Naive B cell (primary cell): ENCODE measurements around the gene MRTFA. TPM values are rescaled to one million over a fixed set of nuclear protein-coding genes. Genes with fewer than 3 reads are reported as not detected.
A peak's percentile ranks its signal among the peaks of the same experiment; 100 is the strongest.

Experiments used
- ATAC-seq, 2 donors: fragments of 150-1000 bp; cut with Tn5 transposase; 2 replicates each; pipeline ENCODE4 v1.10.0; 2021; ENCODE audit warnings: low read depth in 2 of 2, mild to moderate bottlenecking in 2 of 2, moderate library complexity in 2 of 2
- DNase-seq: peaks from one replicate; pipeline ENCODE4 v3.0.0; 2022
- H3K27ac Mint-ChIP-seq, 6 donors: one replicate each; pipeline ENCODE4 v1.8.0; 2020 to 2022; ENCODE audit warnings: mild to moderate bottlenecking in 6 of 6, mixed read lengths in 6 of 6, moderate library complexity in 5 of 6, inconsistent platforms in 2 of 6
- H3K27me3 Mint-ChIP-seq, 3 donors: one replicate each; pipeline ENCODE4 v1.8.0; 2021 to 2022; ENCODE audit warnings: mixed read lengths in 3 of 3, mild to moderate bottlenecking in 1 of 3
- H3K36me3 Mint-ChIP-seq, 2 donors: one replicate each; pipeline ENCODE4 v1.8.0; 2020 to 2022; ENCODE audit warnings: mixed read lengths in 2 of 2, inconsistent platforms in 1 of 2, mild to moderate bottlenecking in 1 of 2
- H3K4me1 Mint-ChIP-seq, 3 donors: one replicate each; pipeline ENCODE4 v1.8.0; 2020 to 2022; ENCODE audit warnings: mixed read lengths in 3 of 3, inconsistent platforms in 1 of 3, mild to moderate bottlenecking in 1 of 3, moderate library complexity in 1 of 3
- H3K4me3 Mint-ChIP-seq, 8 donors: one replicate each; pipeline ENCODE4 v1.8.0; 2020 to 2022; ENCODE audit warnings: mild to moderate bottlenecking in 8 of 8, mixed read lengths in 8 of 8, moderate library complexity in 8 of 8, inconsistent platforms in 2 of 8
- H3K9me3 Mint-ChIP-seq, 7 donors: one replicate each; pipeline ENCODE4 v1.8.0; 2020 to 2022; ENCODE audit warnings: mixed read lengths in 7 of 7, mild to moderate bottlenecking in 5 of 7, inconsistent platforms in 2 of 7, moderate library complexity in 1 of 7
- polyA plus RNA-seq, 6 donors: library from polyadenylated mRNA; unstranded; fragments of 300-500 nt; fragmentation: Illumina TruSeq; gene quantifications; one replicate each; pipeline ENCODE4 v1.2.3, GENCODE V29; 2021; ENCODE audit warnings: low read depth in 6 of 6

Gene MRTFA
- polyA plus RNA-seq, 6 donors from 2014 or later, result 4.6 to 24.6 (median 14.2) TPM

DNA sequence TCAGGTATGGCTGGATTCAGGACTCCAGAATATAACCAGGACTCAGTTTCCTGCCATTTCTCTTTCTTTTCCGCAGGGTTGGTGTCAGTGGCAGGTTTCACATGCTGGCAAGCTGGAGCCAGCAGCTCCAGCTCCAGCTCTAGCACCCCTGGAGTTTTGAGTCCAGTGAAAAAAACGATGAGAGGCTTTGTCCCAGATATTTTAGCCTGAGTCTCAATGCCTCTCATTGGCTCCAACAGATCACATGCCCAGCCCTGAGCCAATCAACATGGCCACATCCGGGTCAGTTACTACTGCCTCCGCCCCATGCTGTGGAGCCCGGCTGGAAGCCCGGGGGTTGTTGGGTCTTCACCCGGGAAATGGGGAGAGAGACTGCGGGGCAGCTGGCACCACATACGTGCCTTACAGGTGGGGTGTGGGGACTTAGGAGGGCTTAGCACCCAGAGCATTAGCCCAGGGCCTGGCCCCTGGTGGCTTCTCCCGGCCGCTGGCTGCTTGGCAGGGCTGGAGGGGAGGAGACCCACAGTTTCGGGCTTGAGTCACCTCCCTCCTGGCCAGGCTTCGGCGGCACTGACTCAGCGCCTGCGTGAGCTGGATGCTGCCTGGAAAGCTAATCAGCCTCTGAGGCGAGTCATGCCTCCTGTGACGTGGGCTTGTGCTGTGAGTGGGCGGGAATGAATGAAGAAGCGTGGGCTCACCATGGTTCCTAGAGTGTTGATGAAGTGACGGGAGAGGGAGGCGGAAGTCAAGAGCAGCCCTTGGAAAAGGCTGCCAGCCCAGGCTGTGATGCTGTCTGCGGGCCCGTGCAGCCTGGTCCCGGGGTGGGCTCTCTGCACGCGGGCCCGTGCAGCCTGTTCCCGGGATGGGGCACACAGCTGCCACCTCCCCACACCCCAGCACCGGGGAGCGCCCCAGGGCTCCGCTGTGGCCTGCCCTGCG lies 15.3 kb upstream of the MRTFA start:
- peak overlapping the region in 2 of 6 donors; percentile 78 to 80 for H3K27ac Mint-ChIP-seq
- peak overlapping the region; percentile 53 to 84 (median 78) for H3K4me3 Mint-ChIP-seq
- H3K9me3 Mint-ChIP-seq, result no peaks in the 10 kb centered on the region
- H3K27me3 Mint-ChIP-seq, result no peaks in the 10 kb centered on the region
- no peaks in the 10 kb centered on the region for H3K36me3 Mint-ChIP-seq
- H3K4me1 Mint-ChIP-seq, result peaks cover 7 to 14% (median 8%) of the 10 kb centered on the region in 3 donors
- peak; percentile 23 for DNase-seq
- peak; percentile 78 to 88 for ATAC-seq

DNA sequence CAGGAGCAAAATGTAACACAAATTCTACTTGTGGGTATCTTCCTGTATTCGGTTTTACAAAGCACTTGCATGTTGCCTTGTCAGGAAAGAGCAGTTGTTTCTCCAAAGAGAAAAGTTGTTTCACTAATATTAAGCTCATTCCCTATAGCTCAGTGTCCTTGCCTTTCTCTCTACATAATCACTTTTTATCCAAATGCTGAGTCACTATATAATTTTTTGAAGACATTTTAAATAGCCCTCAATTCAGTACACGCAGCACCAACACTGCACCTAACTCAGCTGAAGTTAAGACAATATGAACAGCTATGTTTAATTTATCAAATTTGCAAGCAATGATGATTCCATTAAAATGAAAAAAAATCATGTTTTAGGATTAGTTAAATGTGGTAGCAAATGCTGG lies 14.5 kb upstream of the MRTFA start:
- no peaks in the 10 kb centered on the region for H3K9me3 Mint-ChIP-seq
- H3K4me3 Mint-ChIP-seq, result no peak overlapping the region

DNA sequence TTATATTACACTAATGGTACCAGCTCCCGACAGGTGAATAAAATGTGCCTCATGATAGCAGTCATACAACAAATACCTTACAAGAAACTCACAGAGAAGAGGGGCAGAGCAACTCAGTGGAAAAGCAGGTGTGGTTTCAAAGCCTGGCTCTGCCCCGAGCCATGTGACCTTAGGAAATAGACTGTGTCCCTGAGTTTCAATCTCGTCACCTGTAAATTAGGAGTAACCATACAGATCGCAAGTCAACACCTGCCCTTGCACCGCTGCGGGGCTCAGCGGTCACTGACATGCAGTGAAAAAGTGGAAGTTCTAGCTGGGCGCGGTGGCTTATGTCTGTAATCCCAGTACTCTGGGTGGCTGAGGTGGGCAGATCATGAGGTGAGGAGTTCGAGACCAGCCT lies 11.9 kb upstream of the MRTFA start:
- H3K9me3 Mint-ChIP-seq, result no peaks in the 10 kb centered on the region
- no peaks in the 10 kb centered on the region for H3K36me3 Mint-ChIP-seq
- H3K27ac Mint-ChIP-seq, result peak overlapping the region in 1 of 6 donors; percentile 74
- H3K4me3 Mint-ChIP-seq, result no peak overlapping the region
- H3K27me3 Mint-ChIP-seq, result no peaks in the 10 kb centered on the region
- DNase-seq (no peak), ATAC-seq (no peak)
- peaks cover 7 to 18% (median 10%) of the 10 kb centered on the region in 3 donors for H3K4me1 Mint-ChIP-seq

More for the DNA sequence above, 14.5 kb upstream of the MRTFA start:
- Mint-ChIP-seq H3K27me3 (no peaks in the 10 kb centered on the region), H3K4me1 (peaks cover 12 to 15% (median 14%) of the 10 kb centered on the region in 3 donors), H3K27ac (no peak overlapping the region), H3K36me3 (no peaks in the 10 kb centered on the region)
- DNase-seq (no peak), ATAC-seq (no peak)

DNA sequence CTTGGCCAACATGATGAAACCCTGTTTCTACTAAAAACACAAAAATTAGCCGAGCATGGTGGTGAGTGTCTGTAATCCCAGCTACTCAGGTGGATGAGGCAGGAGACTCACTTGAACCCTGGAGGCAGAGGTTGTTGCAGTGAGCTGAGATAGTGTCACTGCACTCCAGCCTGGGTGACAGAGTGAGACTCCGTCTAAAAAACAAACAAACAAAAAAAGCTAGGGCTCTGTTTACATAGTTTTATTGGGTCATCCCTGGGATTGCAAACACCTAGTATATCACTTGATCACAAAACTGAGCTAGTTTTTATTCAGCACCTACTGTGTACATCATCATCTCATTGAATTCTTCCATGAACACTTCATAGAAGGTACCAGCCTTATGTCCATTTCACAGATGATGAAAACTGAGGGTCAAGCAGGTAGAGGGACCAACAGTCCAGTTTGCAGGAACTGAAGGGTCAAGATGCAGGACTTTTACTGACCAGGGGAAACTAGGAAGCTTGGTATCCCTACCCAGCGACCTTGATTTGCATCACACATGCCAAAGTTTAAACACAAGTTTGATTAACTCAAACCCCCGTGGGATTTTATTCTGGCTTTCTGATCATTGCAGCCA lies 9.2 kb upstream of the MRTFA start:
- no peak for DNase-seq
- no peak for ATAC-seq
- H3K4me3 Mint-ChIP-seq, result peak overlapping the region in 2 of 8 donors; percentile 41 to 70
- no peaks in the 10 kb centered on the region for H3K36me3 Mint-ChIP-seq
- H3K9me3 Mint-ChIP-seq, result no peaks in the 10 kb centered on the region
- no peaks in the 10 kb centered on the region for H3K27me3 Mint-ChIP-seq
- peak overlapping the region in 1 of 6 donors; percentile 67 for H3K27ac Mint-ChIP-seq
- peaks cover 3 to 18% (median 7%) of the 10 kb centered on the region in 3 donors for H3K4me1 Mint-ChIP-seq

DNA sequence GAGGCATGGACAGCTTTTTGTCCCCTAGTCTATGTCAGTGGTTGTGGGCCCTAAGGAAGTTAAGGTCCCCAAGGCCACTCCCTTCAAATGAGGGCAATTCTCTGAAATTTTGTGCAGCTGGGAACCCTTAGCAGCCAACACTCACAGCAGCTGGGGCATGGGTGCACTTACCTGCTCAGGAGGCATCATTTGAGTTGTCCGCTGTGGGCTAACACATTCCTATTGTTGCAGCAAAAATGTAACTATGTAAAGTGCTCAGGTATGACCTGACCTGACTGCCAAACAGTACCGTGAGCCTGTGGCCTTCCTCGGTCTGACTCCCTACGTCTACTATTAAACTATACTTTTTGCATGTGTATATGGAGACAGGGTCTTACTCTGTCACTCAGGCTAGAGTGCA lies 5.8 kb upstream of the MRTFA start:
- no peak overlapping the region for H3K4me3 Mint-ChIP-seq
- ATAC-seq, result no peak
- H3K4me1 Mint-ChIP-seq, result peaks cover 6 to 23% (median 13%) of the 10 kb centered on the region in 3 donors
- H3K27ac Mint-ChIP-seq, result peak overlapping the region in 2 of 6 donors; percentile 26 to 68
- no peaks in the 10 kb centered on the region for H3K9me3 Mint-ChIP-seq
- H3K36me3 Mint-ChIP-seq, result no peaks in the 10 kb centered on the region
- H3K27me3 Mint-ChIP-seq, result no peaks in the 10 kb centered on the region
- DNase-seq, result no peak

DNA sequence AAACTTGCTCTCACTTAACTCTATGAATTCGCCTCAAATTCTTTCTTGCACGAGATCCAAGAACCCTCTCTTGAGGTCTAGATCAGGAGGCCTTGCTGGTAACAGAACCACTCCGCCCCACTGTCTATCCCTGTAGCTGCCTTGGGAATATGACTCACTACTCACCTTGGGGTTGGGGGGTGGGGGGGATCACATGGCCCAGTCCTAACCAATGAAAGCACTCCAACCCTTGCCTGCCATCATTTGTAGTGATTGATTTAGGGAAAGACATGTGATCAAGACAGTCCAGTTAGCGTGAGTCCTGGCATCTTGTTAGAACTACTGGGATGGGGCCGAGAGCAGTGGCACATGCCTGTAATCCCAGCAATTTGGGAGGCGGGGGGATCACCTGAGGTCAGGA lies 4.8 kb upstream of the MRTFA start:
- Mint-ChIP-seq H3K9me3 (no peaks in the 10 kb centered on the region), H3K4me3 (no peak overlapping the region), H3K4me1 (peaks cover 10 to 20% (median 10%) of the 10 kb centered on the region in 3 donors), H3K36me3 (no peaks in the 10 kb centered on the region), H3K27me3 (no peaks in the 10 kb centered on the region), H3K27ac (peak overlapping the region in 1 of 6 donors; percentile 14)
- ATAC-seq (no peak), DNase-seq (no peak)

DNA sequence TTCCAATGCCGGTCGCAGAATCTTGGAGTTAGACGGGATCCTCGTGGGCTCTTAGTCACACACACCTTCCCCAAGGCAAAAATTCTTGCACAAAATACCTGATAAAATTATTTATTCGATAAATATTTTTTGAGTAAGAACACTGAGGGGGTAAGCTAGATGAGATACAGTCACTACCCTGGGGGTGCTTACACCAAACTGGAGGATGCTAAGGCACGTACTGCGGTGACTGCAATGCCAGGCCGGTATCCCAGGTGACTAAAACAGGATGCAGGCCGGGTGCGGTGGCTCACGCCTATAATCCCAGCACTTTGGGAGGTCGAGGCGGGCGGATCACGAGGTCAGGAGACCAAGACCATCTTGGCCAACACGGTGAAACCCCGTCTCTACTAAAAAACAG lies 1.7 kb upstream of the MRTFA start:
- no peak overlapping the region for H3K27ac Mint-ChIP-seq
- ATAC-seq (no peak), DNase-seq (no peak)
- no peaks in the 10 kb centered on the region for H3K9me3 Mint-ChIP-seq
- peak overlapping the region in 5 of 8 donors; percentile 88 to 99 (median 97) for H3K4me3 Mint-ChIP-seq
- peaks cover 18 to 35% (median 28%) of the 10 kb centered on the region in 3 donors for H3K4me1 Mint-ChIP-seq
- no peaks in the 10 kb centered on the region for H3K36me3 Mint-ChIP-seq
- H3K27me3 Mint-ChIP-seq, result no peaks in the 10 kb centered on the region

DNA sequence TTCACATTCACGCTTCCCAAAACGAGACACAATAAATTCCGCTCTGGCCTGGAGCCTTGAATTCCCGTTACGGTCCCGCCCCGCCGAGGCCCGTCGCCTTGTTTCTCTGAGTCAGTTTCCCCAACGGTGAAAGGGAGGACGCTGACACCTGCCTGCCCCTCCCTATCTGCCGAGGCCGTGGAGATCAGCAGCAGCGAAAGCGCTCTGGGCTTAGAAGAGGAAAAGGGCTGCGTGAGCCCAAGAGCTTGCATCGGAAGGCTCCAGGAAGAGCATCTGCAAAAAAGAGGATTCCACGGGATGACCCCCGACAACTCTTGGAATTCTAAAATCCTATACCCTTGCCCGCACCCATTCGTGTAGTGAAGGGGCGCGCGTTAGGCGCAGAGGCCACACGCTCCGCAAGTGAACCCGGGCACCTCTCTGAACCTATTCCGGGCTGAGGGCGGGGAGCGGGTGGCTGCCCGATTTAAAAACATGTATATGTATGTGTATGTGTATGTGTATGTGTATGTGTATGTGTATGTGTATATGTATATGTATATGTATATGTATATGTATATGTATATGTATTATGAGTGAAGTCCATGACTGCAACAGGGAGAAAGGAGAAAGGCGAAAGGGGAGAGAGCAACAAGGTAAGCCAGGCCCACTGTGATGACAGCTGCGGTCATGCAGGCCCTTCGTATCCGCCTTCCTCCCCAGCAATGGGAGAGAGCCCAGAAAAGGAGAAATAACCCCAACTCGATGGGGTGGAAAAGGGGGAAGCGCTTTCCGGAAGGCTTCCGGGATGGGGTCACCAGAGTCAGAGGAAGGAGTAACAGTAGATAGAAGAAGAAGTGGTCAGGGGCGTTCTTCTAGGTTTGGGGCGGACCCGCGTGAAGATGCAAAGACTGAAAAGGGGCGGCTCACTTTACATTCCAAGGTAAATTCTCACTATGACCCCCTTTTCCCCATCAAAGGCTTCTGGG lies 948 bp upstream of the MRTFA start:
- H3K36me3 Mint-ChIP-seq, result no peaks in the 10 kb centered on the region
- H3K9me3 Mint-ChIP-seq, result no peaks in the 10 kb centered on the region
- peak overlapping the region; percentile 88 to 99 (median 97) for H3K4me3 Mint-ChIP-seq
- H3K27me3 Mint-ChIP-seq, result no peaks in the 10 kb centered on the region
- peak overlapping the region; percentile 92 to 99 (median 97) for H3K27ac Mint-ChIP-seq
- H3K4me1 Mint-ChIP-seq, result peaks cover 22 to 40% (median 35%) of the 10 kb centered on the region in 3 donors
- DNase-seq (peak; percentile 57), ATAC-seq (peak in 1 of 2 donors; percentile 8)

DNA sequence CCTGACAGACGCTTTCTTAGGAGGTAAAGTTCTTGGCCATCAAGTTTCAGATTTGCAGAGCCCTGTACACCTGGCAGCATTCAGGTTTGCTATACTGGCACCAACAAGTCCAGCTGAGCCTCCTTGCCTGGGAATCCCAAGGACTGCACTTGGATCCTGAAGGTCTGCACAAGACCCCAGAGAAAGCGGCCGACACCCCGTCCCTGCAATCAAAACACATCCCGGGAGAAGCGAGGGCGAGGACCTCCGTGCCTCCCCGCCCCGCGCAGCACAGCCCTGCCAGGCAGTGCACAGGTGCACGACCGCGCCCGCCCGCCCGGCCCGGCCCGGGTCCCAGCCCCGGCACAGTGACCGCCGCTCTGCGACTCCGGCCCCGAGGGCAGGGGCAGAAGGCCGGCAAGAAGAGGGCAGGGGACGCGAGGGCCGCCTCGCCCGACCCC lies 559 bp downstream of the MRTFA start:
- Mint-ChIP-seq H3K36me3 (no peaks in the 10 kb centered on the region), H3K4me3 (peak overlapping the region; percentile 88 to 99 (median 92)), H3K4me1 (peaks cover 33 to 52% (median 47%) of the 10 kb centered on the region in 3 donors), H3K27ac (peak overlapping the region in 5 of 6 donors; percentile 76 to 97 (median 92)), H3K9me3 (no peaks in the 10 kb centered on the region), H3K27me3 (no peaks in the 10 kb centered on the region)
- ATAC-seq (peak in 1 of 2 donors; percentile 6), DNase-seq (no peak)

DNA sequence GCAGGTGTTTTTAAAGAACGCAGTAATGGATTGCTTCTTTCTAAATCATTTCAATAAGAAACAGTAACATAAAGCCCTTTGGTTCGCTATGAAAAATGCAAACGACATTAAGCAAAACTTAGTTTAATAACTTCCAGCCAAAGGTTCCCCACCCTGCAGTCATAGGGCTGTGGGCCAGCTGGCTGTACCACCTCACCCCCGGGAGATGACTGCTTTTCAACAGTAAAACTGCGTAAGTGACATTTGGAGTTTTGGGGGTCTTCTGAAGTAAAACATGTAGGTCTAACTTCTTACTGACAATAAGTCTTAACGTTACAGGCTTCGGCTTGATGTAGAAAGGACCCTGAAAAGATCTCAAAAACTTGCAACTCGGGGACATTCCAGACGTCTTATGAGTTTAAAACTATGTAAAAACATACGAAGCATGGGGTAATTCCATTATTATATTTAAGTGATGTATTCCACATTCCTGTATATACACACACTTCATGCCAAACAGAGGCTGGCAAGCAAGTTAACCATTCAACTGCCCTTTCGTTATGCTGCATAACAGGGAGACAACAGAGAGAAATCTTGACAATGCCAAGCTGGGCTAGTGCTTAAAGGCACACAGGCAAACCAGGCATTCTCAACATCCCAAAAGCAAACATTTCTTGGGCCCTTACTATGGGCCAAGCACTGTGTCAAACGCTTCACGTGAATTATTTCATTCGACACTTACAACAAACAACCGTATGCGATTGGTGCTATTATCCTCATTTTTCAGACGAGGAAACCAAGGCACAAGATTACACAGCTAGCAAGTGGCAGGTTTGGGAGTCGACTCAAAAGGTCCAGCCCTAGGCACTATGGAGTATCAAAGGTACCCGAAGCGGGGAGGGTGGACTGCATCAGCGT lies 1.2 kb downstream of the MRTFA start:
- DNase-seq (no peak), ATAC-seq (no peak)
- Mint-ChIP-seq H3K27ac (peak overlapping the region in 4 of 6 donors; percentile 30 to 96 (median 86)), H3K27me3 (no peaks in the 10 kb centered on the region), H3K4me1 (peaks cover 33 to 55% (median 52%) of the 10 kb centered on the region in 3 donors), H3K36me3 (no peaks in the 10 kb centered on the region), H3K9me3 (no peaks in the 10 kb centered on the region), H3K4me3 (peak overlapping the region; percentile 77 to 94 (median 90))

DNA sequence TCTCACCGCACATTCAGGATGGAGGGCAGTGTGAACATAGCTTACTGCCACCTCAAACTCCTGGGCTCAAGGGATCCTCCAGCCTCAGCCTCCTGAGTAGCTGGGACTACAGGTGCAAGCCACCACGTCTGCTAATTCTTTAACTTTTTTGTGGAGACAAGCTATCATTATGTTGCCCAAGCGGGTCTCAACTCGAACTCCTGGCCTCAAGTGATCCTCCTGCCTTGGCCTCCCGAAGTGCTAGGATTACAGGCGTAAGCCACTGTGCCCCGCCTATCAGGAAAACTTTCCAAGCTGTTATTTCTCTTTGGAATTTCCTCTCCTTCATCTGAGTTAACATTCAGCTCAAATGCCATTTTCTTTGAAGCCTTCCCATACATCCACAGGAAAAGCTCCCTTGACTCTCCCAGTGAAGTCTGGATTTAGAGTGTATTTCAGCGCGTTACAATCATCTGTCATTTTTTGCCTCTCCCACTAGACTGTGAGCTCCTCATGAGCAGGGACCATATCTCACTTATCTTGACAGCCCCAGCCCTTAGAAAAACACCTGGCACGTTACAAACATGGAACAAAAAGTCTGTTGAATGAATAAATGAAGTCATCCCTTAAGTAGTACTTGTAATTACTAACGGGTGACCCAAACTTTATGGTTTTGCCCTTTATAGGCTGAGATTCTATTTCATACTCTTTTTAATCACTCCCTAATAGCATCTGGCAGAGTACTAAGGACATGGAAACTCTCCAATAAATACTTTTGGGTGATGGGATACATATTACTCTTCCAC lies 2.2 kb downstream of the MRTFA start:
- H3K36me3 Mint-ChIP-seq, result no peaks in the 10 kb centered on the region
- H3K27ac Mint-ChIP-seq, result peak overlapping the region in 1 of 6 donors; percentile 23
- no peaks in the 10 kb centered on the region for H3K27me3 Mint-ChIP-seq
- DNase-seq (no peak), ATAC-seq (no peak)
- no peaks in the 10 kb centered on the region for H3K9me3 Mint-ChIP-seq
- H3K4me3 Mint-ChIP-seq, result peak overlapping the region in 5 of 8 donors; percentile 42 to 94 (median 89)
- peaks cover 33 to 63% (median 52%) of the 10 kb centered on the region in 3 donors for H3K4me1 Mint-ChIP-seq
